ENCODE data around the gene LAD1.

DNA sequence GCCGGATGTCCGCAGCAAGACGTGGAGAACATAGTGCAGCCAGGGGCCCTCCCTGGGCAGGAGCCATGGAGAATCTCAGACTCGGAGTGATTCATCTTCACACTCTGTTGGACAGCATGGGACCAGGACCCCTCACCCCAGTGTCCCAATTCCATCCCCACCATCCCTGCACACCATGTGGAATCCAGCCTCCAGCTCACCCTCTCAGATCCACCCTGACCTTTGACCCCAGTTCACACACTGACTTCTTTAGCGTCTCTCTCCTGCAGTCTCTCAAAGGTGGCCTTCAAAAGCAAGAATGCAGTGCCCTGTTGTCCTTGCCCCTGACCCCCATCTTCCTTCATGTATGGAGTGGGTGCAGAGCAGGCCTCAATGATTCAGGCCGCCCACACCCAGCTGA, 24.5 kb upstream of the LAD1 start:
- TF ChIP-seq, protein P1, sequence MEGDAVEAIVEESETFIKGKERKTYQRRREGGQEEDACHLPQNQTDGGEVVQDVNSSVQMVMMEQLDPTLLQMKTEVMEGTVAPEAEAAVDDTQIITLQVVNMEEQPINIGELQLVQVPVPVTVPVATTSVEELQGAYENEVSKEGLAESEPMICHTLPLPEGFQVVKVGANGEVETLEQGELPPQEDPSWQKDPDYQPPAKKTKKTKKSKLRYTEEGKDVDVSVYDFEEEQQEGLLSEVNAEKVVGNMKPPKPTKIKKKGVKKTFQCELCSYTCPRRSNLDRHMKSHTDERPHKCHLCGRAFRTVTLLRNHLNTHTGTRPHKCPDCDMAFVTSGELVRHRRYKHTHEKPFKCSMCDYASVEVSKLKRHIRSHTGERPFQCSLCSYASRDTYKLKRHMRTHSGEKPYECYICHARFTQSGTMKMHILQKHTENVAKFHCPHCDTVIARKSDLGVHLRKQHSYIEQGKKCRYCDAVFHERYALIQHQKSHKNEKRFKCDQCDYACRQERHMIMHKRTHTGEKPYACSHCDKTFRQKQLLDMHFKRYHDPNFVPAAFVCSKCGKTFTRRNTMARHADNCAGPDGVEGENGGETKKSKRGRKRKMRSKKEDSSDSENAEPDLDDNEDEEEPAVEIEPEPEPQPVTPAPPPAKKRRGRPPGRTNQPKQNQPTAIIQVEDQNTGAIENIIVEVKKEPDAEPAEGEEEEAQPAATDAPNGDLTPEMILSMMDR (IDR thresholded peaks at IDR 0.05; ENCODE audit: insufficient read depth, low read depth, low read length) = no peak
- no peak for TF ChIP-seq EZH2 (IDR thresholded peaks at IDR 0.05; ENCODE audit: insufficient read depth, low read length)

Data from astrocyte (in vitro differentiated cells and primary cell).